ENCODE data around the gene ABHD8.

ABHD8 gene

DNA sequence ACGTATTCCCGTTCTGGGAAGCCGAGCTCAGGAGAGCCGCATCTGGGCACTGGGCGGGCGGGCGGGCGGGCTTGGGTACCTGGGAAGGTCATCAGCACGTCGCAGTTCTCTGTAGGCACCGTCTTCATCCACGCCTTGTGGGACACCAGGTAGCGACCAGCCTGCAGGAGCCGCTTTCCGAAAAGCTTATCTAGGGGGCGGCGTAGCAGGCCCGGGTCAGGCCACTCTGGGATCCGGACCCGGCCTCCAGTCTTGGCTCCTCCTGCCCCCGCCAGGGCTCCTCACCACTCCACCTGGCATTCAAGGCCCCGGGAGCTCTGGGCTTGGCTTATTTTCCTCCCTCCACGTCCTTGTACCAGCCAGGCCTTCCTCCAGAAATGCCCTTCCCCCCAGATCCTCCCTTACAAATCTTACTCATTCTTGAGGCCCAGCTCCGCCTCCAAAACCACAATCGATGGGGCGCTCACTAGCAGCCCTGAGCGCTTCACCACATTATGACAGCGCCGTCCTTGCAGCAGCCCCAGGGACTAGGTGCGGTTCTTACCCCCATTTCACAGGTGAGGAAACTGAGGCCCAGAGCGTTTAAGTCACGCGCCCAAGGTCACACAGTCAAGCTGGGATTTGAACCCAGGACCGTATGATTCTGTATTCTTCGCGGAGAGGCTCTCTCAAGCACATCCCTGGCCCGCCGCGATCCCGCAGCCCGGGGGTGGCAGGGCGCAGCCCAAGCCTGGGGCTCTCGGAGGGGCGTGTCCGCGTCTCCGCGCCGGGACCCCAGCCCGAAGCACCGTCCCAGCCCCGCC, 30.6 kb upstream of the ABHD8 start:
- peak; percentile 87 for DNase-seq (ENCODE audit: low read depth)

DNA sequence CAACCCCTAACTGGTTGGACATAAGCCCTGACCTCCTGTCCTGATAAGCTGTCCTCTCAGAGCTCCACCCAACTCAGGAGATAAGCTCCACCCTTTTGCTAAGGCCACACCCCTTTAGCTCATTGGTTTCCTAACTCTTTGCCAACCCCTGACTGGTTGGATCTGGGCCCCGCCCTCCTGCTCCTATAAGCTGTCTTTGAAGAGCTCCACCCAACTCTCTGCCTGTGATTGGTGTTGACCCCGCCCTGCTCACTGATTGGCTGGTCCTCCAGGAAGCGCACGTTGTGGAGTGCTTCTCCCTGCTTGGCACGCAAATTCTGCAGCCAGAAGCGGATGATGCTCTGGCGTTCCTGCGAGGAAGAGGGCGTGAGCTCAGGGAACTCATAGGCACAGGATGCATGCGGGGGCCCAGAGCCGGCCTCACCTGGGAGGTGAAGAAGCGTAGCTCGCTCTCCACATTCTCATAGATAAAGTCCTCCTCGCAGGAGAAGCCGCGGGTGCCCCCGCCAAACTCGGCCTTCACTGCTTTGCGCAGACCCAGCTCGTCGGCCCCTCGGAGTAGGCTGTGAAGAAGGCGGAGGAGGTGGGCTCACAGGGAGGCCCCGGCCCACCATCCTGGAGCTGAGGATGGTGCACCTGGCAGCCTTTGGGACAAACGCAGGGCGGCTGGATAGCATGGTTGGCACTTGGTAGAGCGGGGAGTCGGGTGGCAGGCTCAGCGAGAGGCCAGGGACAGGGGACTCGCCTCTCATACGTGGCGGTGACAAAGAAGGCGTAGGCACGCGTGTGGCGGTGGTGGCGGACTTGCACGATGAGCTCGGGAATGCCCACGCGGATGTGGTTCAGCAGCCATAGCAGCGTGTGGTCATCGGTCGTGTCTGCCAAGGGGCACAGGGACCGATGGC, 29.7 kb upstream of the ABHD8 start:
- peak; percentile 58 for DNase-seq (ENCODE audit: low read depth)

- DNase-seq (ENCODE audit: low read depth): no peak
Measured at GRCh38 chr19:17332360-17332676, 29.1 kb upstream of the ABHD8 start.

DNA sequence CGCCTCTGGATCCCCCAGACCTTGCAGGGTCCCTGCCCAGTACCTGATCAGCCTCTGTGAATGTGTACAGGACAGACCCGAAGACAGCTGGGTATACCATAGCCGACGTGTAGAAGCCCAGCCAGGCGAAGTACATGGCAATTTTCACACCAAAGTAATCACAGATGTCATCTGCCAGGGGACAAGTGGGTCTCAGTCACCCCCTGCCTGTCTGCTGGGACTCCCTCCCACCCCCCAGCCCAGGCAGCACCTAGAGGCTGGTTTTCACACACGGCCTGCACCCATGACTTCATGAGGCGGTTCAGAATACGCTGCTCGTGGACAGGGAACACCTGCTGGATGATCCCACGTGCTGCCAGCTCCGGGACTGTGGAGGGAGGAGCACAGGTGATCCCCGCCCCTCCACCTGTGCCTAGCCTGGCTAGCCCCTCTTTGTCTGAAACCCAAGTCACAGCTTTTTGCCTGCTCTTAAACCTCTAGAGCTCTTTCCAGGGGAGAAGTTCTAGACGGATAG, 27.9 kb upstream of the ABHD8 start:
- no peak for DNase-seq (ENCODE audit: low read depth)

GRCh38 chr19:17330262-17331044, 27.2 kb upstream of the ABHD8 start:
- no peak for DNase-seq (ENCODE audit: low read depth)

DNA sequence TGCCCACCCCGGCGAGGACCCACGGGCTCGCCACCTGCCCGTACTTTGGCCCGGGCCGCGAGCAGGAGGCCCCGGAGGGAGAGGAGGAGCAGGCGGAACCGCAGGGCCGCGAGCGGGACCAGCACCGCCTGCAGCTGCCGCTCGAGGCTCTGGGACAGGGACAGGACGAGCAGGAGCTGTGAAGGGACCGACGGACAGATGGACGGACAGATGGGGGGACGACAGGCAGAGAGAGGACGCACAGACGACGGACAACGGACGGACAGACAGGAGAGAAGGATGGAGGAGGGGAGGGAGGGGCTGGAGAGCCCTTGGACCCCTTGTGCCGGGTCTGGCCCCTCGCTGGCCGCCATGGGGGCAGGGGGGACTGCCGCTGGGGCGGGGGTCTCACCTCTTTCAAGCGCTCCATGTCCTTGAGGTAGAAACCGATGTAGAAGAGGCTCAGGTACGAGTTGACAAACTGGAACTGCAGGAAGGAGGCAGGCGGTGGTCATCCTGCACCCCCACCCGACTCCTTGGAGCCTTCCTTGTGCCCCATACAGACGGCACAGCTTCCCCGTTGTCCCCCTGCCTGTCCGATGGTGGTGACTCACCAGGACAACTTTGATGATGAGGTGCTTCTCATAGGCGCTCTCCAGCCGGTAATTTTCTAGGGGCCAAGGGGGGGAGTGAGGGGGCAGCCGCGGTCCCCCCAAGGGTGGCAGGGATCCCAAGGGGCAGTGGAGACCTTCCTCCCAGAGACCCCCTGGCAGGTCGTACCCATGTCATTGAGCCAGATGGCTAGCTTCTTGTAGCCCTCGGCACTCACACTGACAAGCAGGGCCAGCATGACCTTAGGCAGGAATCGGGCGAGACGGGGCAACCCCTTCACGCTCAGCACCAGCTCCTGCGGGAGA, 26.4 kb upstream of the ABHD8 start:
- no peak for DNase-seq (ENCODE audit: low read depth)

DNA sequence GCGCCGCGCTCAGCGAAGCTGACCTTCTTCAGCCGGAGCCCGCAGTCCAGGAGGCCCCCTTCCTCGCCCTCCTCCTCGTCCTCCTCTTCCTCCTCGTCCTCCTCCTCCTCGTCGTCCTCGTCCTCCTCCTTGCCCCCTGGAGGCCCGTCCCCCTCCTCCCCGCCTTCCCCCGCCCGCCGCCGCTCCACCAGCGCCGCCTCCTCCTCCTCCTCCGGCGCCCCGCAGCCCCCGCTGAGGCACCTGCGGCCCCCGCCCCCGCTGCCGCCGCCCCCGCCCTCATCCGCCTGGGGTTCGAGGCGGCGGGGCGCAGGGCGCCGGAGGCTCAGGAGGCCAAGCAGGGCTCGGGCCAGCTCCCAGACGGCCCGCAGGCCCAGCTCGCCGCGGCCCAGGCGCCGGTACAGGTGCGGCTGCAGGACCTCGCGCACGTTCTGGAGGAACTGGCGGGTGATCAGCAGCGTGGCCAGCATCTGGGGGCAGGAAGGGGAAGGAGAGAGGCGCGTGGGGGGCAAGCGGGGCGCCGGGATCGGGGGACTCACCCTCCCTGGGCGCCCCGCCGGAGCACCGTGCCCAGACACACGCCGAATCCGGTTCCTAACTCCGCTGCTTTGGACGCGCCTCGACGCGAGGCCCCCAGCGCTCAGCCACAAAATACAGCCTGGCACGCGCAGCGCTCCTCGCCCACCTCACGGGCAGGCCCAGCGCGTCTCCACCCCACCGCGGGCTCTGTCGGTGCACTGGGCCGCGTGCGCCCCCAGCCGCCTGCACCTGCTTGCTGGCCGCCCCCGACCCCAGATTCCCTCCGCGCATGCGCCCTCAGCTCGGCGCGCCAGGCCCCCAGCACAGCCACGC, 25.5 kb upstream of the ABHD8 start:
- DNase-seq (ENCODE audit: low read depth): no peak

DNA sequence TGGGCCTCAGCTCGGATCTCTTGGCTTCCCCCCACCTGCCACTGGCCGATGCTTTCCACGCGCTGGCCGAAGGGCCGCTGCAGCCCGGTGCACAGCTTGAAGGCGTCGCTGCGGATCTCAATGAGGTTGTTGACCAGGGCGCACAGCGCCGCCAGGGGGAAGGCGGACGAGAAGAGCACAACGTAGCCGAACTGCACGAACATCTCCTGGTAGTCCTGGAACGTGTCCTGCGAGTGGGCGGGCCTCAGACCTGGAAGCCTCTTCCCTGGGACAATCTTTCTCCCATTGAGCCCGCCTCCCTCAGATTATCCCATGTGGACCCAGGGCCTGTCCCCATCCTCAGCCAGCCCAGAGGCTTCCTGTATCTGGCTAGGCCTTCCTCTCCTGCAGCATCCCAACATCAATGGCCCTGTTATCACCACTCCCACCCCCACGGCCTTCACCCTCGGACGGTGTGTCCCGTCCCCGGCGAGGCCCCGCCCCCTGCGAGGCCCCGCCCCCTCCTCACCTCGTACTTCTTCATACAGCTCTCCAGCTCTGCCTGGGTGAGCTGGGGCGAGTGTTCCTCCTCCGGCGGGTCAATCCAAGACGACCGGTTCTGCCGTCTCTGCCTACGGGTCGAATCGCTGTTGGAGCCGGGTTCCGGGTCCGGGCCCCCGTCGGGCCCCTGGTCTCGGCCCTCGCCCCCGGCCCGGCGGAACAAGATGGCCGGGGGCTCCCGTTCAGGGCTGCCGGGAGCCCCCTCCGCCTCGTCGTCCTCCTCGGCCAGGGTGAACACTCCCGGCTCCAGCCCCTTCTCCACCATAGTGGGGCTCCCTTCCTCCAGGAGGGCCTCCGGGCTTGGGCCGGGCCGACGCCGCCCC, 24.7 kb upstream of the ABHD8 start:
- no peak for DNase-seq (ENCODE audit: low read depth)

- no peak for DNase-seq (ENCODE audit: low read depth)
Measured at GRCh38 chr19:17327068-17327653, 23.9 kb upstream of the ABHD8 start.

DNA sequence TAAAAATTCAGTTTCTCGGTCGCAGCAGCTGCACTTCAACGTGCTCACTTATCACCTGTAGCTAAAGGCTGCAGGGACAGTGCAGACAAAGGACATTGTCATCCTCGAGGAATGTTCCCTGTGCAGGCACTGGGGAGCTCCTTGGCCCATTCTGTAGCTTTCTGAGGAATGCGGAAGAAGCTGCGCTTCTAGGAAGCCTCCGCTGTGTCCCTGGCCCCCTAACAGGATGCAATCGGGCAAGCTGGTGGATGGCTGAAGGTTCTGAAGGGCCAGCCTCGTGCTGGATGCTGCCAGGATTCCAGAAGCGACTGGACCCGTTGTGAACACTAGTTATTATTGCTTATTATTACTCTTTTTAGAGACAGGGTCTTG, 23.4 kb upstream of the ABHD8 start:
- DNase-seq (ENCODE audit: low read depth): no peak

- DNase-seq (ENCODE audit: low read depth): peak; percentile 44
Measured at GRCh38 chr19:17325881-17326594, 22.8 kb upstream of the ABHD8 start.

DNA sequence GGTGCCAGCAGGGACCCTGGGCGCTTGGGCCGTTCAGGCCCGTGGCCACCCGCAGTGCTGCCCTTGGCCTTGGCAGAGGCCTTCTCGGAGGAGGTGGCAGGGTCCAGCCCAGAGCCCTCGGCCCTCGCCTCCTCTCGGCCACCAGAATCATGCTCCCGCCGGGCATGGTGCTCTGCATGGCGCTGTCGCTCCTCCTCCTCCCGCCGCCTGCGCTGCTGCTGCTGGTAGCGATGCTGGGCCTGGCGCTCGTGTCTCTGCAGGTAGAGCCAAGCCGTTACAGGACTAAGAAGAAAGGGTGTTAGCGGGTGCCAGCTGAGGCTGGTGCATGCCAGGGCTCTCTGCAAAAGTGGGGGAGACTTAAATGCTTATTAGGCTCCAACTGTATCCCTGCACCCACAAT, 21.9 kb upstream of the ABHD8 start:
- no peak for DNase-seq (ENCODE audit: low read depth)

DNA sequence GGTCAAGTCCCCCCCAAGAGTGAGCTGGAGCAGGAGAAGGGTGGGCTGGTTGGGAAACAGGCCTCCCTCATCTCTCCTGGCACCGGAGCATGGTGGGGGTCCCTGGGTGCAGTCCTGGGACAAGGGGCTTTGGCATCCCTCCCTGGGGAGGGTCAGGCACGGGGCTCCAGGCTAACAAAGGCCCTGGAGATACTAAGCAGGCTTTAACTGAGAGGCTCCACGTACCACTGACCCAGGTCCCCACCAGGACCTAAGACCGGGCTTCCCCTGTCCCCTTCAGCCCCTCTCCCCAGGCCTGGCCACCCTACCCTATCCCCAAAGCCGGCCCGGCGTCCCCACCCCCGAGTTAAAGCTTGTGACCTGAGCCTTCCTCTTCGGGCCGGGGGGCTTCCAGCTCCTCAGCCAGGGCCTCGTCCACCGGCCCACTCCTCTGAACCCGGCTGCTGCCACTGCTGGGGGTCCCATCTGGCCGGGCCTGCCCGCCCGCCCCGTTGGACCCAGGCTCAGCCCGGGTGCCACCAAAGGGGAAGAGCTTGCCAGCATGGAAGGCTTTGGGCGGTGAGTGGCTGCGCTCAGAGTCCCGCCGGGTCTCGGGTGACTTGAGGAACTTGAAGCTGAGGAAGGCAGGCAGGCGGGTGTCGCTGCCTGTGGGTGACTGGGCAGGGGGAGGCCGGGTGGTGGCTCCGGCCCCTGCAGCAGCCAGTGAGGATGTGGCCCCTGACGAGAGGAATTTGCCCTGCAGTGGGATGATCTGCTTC, 21.3 kb upstream of the ABHD8 start:
- DNase-seq (ENCODE audit: low read depth): no peak

DNA sequence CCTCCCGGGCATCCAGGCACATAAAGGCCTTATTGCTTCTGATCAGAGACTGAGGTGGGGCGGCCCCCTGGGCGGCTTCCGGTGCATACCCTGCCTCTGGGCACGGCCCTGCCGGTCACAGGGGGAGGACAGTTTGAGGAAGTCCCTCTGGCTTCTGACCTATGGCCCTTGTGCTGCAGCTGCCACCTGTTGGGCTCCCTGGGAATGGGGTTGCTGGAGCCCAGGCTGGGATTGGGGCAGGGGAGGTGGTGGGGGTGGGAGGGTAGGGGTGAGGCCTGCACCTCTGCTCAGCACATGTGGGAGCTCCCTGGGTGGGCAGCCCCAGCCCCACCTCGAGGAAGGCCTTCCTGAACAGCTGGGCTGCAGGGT, 20.7 kb upstream of the ABHD8 start:
- no peak for DNase-seq (ENCODE audit: low read depth)

- DNase-seq (ENCODE audit: low read depth): no peak
Measured at GRCh38 chr19:17323300-17323963, 20.2 kb upstream of the ABHD8 start.

GRCh38 chr19:17322854-17323253, 19.6 kb upstream of the ABHD8 start:
- no peak for DNase-seq (ENCODE audit: low read depth)

Measured in iris pigment epithelial cell (primary cell).